Transverse colon (tissue), 3 donors: ENCODE results near the gene KLC3.

ENCODE experiments used
- POLR2A ChIP-seq: fragments of 450-650 bp; IDR thresholded peaks from one replicate; pipeline ENCODE4 v1.6.1; 2016; ENCODE audit warnings: antibody characterized with exemption, mild to moderate bottlenecking, moderate library complexity
- TF ChIP-seq, protein P1 (sequence below), 5 experiments: fragments of 200-600 bp in 3 of 5; fragments of 450-650 bp in 2 of 5; sonication (generic) in 3 of 5; IDR thresholded peaks; 1 replicate in 2 of 5; 2 replicates in 3 of 5; pipeline ENCODE4 v1.5.1; 2016 to 2017; ENCODE audit warnings: antibody characterized with exemption in 5 of 5, inconsistent platforms in 3 of 5, mild to moderate bottlenecking in 2 of 5, moderate library complexity in 1 of 5

DNA sequence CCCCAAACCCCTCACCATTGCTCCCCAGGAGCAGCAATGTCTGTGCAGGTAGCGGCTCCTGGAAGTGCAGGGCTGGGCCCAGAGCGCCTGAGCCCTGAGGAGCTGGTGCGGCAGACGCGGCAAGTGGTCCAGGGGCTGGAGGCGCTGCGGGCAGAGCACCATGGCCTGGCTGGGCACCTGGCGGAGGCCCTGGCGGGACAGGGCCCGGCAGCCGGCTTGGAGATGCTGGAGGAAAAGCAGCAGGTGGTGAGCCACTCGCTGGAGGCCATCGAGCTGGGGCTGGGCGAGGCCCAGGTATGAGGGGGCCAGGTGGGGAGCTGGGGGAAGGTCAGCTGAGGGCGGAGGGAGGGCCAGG is 4.9 kb downstream of the KLC3 start:
- TF ChIP-seq POLR2A = no peak
- TF ChIP-seq, protein P1, sequence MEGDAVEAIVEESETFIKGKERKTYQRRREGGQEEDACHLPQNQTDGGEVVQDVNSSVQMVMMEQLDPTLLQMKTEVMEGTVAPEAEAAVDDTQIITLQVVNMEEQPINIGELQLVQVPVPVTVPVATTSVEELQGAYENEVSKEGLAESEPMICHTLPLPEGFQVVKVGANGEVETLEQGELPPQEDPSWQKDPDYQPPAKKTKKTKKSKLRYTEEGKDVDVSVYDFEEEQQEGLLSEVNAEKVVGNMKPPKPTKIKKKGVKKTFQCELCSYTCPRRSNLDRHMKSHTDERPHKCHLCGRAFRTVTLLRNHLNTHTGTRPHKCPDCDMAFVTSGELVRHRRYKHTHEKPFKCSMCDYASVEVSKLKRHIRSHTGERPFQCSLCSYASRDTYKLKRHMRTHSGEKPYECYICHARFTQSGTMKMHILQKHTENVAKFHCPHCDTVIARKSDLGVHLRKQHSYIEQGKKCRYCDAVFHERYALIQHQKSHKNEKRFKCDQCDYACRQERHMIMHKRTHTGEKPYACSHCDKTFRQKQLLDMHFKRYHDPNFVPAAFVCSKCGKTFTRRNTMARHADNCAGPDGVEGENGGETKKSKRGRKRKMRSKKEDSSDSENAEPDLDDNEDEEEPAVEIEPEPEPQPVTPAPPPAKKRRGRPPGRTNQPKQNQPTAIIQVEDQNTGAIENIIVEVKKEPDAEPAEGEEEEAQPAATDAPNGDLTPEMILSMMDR (IDR thresholded peaks at IDR 0.05) = no peak
